Lower leg skin (tissue), 3 donors: ENCODE measurements around the gene SPATA13.

Source experiments
- POLR2A ChIP-seq, 2 donors: fragments of 450-650 bp; IDR thresholded peaks; one replicate each; pipeline ENCODE4 v1.6.1; 2016 to 2017; ENCODE audit warnings: antibody characterized with exemption in 2 of 2, mild to moderate bottlenecking in 1 of 2, moderate library complexity in 1 of 2
- TF ChIP-seq, protein P1 (sequence below), 3 donors: fragments of 450-650 bp; IDR thresholded peaks; one replicate each; pipeline ENCODE4 v1.5.1; 2016; ENCODE audit warnings: antibody characterized with exemption in 3 of 3, mild to moderate bottlenecking in 3 of 3, moderate library complexity in 2 of 3

DNA sequence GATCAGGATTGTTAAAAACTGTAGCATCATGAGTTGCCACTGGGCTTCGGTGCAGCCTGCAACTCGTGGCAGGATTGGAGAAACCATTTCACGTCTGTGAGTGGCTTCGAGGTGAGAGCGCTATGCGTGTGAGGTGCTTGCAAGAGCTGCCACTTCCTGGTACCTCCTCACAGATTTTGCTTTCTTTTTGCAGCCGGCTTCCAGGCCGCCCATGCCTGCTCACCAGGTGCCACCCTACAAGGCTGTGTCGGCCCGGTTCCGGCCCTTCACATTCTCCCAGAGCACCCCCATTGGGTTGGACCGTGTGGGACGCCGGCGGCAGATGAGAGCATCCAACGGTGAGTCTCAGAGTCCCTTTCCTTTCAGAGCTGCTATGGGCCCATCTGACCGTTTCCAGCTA is 91.0 kb downstream of the SPATA13 start:
- no peak for TF ChIP-seq POLR2A (IDR thresholded peaks at IDR 0.05)
- TF ChIP-seq, protein P1, sequence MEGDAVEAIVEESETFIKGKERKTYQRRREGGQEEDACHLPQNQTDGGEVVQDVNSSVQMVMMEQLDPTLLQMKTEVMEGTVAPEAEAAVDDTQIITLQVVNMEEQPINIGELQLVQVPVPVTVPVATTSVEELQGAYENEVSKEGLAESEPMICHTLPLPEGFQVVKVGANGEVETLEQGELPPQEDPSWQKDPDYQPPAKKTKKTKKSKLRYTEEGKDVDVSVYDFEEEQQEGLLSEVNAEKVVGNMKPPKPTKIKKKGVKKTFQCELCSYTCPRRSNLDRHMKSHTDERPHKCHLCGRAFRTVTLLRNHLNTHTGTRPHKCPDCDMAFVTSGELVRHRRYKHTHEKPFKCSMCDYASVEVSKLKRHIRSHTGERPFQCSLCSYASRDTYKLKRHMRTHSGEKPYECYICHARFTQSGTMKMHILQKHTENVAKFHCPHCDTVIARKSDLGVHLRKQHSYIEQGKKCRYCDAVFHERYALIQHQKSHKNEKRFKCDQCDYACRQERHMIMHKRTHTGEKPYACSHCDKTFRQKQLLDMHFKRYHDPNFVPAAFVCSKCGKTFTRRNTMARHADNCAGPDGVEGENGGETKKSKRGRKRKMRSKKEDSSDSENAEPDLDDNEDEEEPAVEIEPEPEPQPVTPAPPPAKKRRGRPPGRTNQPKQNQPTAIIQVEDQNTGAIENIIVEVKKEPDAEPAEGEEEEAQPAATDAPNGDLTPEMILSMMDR (IDR thresholded peaks at IDR 0.05) = no peak
